ENCODE measurements around the gene WASF2.
A peak's percentile ranks its signal among the peaks of the same experiment; 100 is the strongest.

WASF2 gene

DNA sequence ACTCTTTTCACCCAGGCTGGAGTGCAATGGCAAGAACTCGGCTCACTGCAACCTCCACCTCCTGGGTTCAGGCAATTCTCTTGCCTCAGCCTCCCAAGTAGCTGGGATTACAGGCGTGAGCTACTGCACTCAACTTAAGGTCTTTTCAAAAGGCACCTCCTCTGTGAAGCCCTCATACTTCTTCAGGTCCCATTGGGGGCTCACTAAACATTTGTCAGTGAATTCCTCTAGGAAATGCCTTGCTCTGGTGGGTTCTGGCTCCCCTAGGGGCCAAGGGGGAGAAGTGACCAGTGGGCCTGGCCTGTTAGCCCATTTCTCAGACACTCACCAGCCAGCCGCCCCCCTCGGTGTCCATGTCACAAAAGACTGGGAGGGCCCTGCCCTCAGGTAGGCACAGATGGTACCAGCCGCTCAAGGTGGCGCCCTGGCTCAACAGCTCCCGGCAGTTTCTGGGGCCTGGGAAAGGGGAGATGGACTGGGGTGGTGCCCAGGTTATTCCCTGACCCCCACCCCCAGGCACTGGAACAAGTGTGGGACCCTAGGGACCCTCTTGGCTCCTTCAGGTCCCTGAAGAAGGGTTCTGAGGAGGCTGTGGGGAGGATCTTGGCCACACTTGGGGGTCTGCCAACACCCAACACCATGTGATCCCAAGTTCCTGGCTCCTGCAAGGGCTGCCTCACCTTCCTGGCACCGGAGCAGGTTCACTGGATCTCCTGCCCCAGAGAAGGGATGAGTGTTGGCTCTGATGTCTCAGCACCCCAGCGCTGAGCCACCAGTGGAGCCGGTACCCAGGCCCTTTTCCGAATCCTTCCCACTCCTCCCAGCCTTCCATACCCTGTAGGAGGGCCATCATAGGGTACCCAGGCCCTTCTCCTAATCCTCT is 116.9 kb downstream of the WASF2 start:
- Histone ChIP-seq H2BK120ac (ENCODE audit: insufficient read depth, low read length, poor library complexity) (no peak overlapping the region), H3K23ac (ENCODE audit: low read length) (no peak overlapping the region), H3K14ac (ENCODE audit: low read length) (no peak overlapping the region), H3K4me1 (ENCODE audit: control insufficient read depth in 1 of 2, insufficient read depth in 2 of 2, low read length in 2 of 2) (no peaks in the 10 kb centered on the region), H4K91ac (ENCODE audit: low read depth, low read length) (no peak overlapping the region), H3K9ac (ENCODE audit: low read length) (no peak overlapping the region), H3K4me3 (ENCODE audit: low read depth, low read length) (no peak overlapping the region), H3K27ac (ENCODE audit: low read depth, low read length) (no peak overlapping the region), H4K8ac (ENCODE audit: low read depth, low read length) (no peak overlapping the region), H3K79me2 (ENCODE audit: control insufficient read depth, insufficient read depth, low read length, poor library complexity) (no peaks in the 10 kb centered on the region), H4K12ac (ENCODE audit: low read depth, low read length) (no peak overlapping the region), H3K36me3 (ENCODE audit: control insufficient read depth in 1 of 2, insufficient read depth in 2 of 2, low read length in 2 of 2) (no peaks in the 10 kb centered on the region), H2BK5ac (ENCODE audit: low read depth, low read length, poor library complexity) (no peak overlapping the region), H3K18ac (ENCODE audit: low read length) (no peak overlapping the region), H3K4me2 (ENCODE audit: low read length) (no peak overlapping the region), H3K9me3 (ENCODE audit: insufficient read depth, low read depth, low read length) (no peaks in the 10 kb centered on the region), H2AK5ac (ENCODE audit: low read length) (no peak overlapping the region), H3K4ac (ENCODE audit: low read depth, low read length) (no peak overlapping the region), H3K79me1 (ENCODE audit: low read length) (no peaks in the 10 kb centered on the region), H3K27me3 (ENCODE audit: insufficient read depth, low read length) (no peaks in the 10 kb centered on the region), H2AFZ (ENCODE audit: insufficient read depth, low read length, poor library complexity) (no peak overlapping the region), H2BK12ac (ENCODE audit: low read length) (no peak overlapping the region)
- no CpG with 5 or more reads among the region's 11 CpGs for WGBS (ENCODE audit: extremely low coverage, insufficient coverage, insufficient read length)
- no peak for DNase-seq

DNA sequence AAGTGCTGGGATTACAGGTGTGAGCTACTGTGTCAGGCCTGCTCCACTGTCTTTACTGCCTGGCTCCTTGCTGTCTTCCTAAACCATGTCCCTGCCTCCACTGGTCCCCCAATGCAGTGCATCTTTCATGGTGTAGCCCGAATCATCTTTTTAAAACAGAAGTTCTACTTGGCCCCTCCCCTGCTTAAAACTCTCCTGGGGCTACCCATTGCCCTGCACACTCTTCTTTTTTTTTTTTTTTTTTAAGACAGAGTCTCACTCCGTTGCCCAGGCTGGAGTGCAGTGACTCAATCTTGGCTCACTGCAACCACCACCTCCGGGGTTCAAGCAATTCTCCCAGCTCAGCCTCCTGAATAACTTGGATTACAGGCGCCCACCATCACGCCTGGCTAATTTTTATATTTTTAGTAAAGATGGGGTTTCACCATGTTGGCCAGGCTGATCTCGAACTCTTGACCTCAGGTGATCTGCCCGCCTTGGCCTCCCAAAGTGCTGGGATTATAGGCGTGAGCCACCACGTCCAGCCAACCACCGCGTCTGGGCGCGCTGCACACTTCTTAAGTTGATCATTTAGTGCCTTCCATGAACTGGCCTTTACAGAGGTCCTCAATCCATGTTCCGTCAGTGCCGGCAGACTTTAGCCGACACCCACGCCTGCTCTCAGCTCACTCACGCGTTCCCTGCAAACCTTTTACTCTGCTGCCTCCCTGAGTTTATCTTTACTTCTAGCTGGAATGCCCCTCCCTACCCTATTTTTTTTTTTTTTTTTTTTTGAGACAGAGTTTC is 117.8 kb downstream of the WASF2 start:
- Histone ChIP-seq H3K18ac (ENCODE audit: low read length) (no peak overlapping the region), H2BK120ac (ENCODE audit: insufficient read depth, low read length, poor library complexity) (no peak overlapping the region), H4K91ac (ENCODE audit: low read depth, low read length) (no peak overlapping the region), H2BK12ac (ENCODE audit: low read length) (no peak overlapping the region), H3K9ac (ENCODE audit: low read length) (no peak overlapping the region), H3K79me2 (ENCODE audit: control insufficient read depth, insufficient read depth, low read length, poor library complexity) (no peaks in the 10 kb centered on the region), H4K8ac (ENCODE audit: low read depth, low read length) (no peak overlapping the region), H3K4ac (ENCODE audit: low read depth, low read length) (no peak overlapping the region), H4K12ac (ENCODE audit: low read depth, low read length) (no peak overlapping the region), H2BK5ac (ENCODE audit: low read depth, low read length, poor library complexity) (no peak overlapping the region), H3K36me3 (ENCODE audit: control insufficient read depth in 1 of 2, insufficient read depth in 2 of 2, low read length in 2 of 2) (no peaks in the 10 kb centered on the region), H3K4me3 (ENCODE audit: low read depth, low read length) (no peak overlapping the region), H3K9me3 (ENCODE audit: insufficient read depth, low read depth, low read length) (no peaks in the 10 kb centered on the region), H2AFZ (ENCODE audit: insufficient read depth, low read length, poor library complexity) (no peak overlapping the region), H3K79me1 (ENCODE audit: low read length) (no peaks in the 10 kb centered on the region), H3K4me2 (ENCODE audit: low read length) (no peak overlapping the region), H3K4me1 (ENCODE audit: control insufficient read depth in 1 of 2, insufficient read depth in 2 of 2, low read length in 2 of 2) (peaks cover under 1% of the 10 kb centered on the region in 2 experiments), H3K27ac (ENCODE audit: low read depth, low read length) (no peak overlapping the region), H3K27me3 (ENCODE audit: insufficient read depth, low read length) (no peaks in the 10 kb centered on the region), H3K23ac (ENCODE audit: low read length) (no peak overlapping the region), H2AK5ac (ENCODE audit: low read length) (no peak overlapping the region), H3K14ac (ENCODE audit: low read length) (no peak overlapping the region)
- DNase-seq = no peak
- WGBS (ENCODE audit: extremely low coverage, insufficient coverage, insufficient read length) = no CpG with 5 or more reads among the region's 19 CpGs

DNA sequence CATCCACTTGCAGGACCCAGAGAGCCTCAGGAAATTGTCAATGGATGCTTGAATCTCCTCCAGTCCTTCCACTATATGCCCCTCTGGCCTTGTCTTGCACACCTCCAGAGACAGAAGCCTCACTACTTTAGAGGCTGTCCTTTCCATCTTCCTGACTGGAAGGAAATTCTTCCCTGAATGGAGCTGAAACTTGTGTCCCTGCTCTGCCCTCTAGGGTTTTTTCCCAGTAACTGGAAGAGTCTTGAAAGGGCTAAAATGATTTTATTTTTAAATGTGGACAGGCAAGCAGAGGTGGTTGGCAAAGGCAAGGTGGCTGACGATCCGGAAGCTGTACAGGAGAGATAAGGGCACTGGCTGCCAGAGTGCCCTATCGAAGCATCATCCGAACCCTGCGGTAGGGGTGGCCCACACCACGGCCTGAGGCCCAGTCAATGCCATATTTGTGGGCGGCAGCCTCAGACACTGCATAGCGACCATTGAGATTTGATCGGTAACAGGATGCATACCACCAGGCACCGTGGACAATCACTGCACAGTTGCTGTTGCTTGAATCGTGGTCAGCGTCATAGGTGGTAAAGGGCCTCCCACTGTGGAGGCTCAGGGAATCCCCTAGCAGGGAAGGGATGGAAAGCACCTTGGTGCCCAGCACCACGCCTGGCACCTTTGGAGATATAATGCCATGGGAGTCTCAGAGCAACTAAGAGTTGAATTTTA is 120.9 kb downstream of the WASF2 start:
- no peak overlapping the region for H2BK120ac ChIP-seq (ENCODE audit: insufficient read depth, low read length, poor library complexity)
- H3K14ac ChIP-seq (ENCODE audit: low read length) = no peak overlapping the region
- H4K8ac ChIP-seq (ENCODE audit: low read depth, low read length) = no peak overlapping the region
- peaks cover 3% of the 10 kb centered on the region for H3K9me3 ChIP-seq (ENCODE audit: insufficient read depth, low read depth, low read length)
- H3K79me1 ChIP-seq (ENCODE audit: low read length) = peaks cover 11% of the 10 kb centered on the region
- H2AK5ac ChIP-seq (ENCODE audit: low read length) = no peak overlapping the region
- H3K79me2 ChIP-seq (ENCODE audit: control insufficient read depth, insufficient read depth, low read length, poor library complexity) = peaks cover 1% of the 10 kb centered on the region
- no peak overlapping the region for H3K18ac ChIP-seq (ENCODE audit: low read length)
- peaks cover 15 to 16% of the 10 kb centered on the region in 2 experiments for H3K4me1 ChIP-seq (ENCODE audit: control insufficient read depth in 1 of 2, insufficient read depth in 2 of 2, low read length in 2 of 2)
- H2BK12ac ChIP-seq (ENCODE audit: low read length) = no peak overlapping the region
- no peak overlapping the region for H3K23ac ChIP-seq (ENCODE audit: low read length)
- H3K27me3 ChIP-seq (ENCODE audit: insufficient read depth, low read length) = no peaks in the 10 kb centered on the region
- no peak overlapping the region for H3K9ac ChIP-seq (ENCODE audit: low read length)
- H4K91ac ChIP-seq (ENCODE audit: low read depth, low read length) = no peak overlapping the region
- H3K4me2 ChIP-seq (ENCODE audit: low read length) = no peak overlapping the region
- no peak overlapping the region for H2AFZ ChIP-seq (ENCODE audit: insufficient read depth, low read length, poor library complexity)
- H3K27ac ChIP-seq (ENCODE audit: low read depth, low read length) = no peak overlapping the region
- no peak overlapping the region for H3K4me3 ChIP-seq (ENCODE audit: low read depth, low read length)
- DNase-seq = peak in 1 of 2 donors; percentile 33
- H2BK5ac ChIP-seq (ENCODE audit: low read depth, low read length, poor library complexity) = no peak overlapping the region
- no peaks in the 10 kb centered on the region for H3K36me3 ChIP-seq (ENCODE audit: control insufficient read depth in 1 of 2, insufficient read depth in 2 of 2, low read length in 2 of 2)
- no CpG with 5 or more reads among the region's 13 CpGs for WGBS (ENCODE audit: extremely low coverage, insufficient coverage, insufficient read length)
- H4K12ac ChIP-seq (ENCODE audit: low read depth, low read length) = no peak overlapping the region
- H3K4ac ChIP-seq (ENCODE audit: low read depth, low read length) = no peak overlapping the region

- Histone ChIP-seq H3K18ac (ENCODE audit: low read length) (no peak overlapping the region), H2BK5ac (ENCODE audit: low read depth, low read length, poor library complexity) (no peak overlapping the region), H4K91ac (ENCODE audit: low read depth, low read length) (no peak overlapping the region), H3K79me2 (ENCODE audit: control insufficient read depth, insufficient read depth, low read length, poor library complexity) (peaks cover 1% of the 10 kb centered on the region), H3K4me2 (ENCODE audit: low read length) (peak overlapping the region; percentile 74), H4K12ac (ENCODE audit: low read depth, low read length) (no peak overlapping the region), H3K23ac (ENCODE audit: low read length) (no peak overlapping the region), H2AK5ac (ENCODE audit: low read length) (no peak overlapping the region), H4K8ac (ENCODE audit: low read depth, low read length) (no peak overlapping the region), H3K36me3 (ENCODE audit: control insufficient read depth in 1 of 2, insufficient read depth in 2 of 2, low read length in 2 of 2) (peaks cover 0 to 4% of the 10 kb centered on the region in 2 experiments), H3K4ac (ENCODE audit: low read depth, low read length) (no peak overlapping the region), H2BK120ac (ENCODE audit: insufficient read depth, low read length, poor library complexity) (no peak overlapping the region), H3K4me1 (ENCODE audit: control insufficient read depth in 1 of 2, insufficient read depth in 2 of 2, low read length in 2 of 2) (peaks cover 17% of the 10 kb centered on the region in 2 experiments), H2BK12ac (ENCODE audit: low read length) (no peak overlapping the region), H3K4me3 (ENCODE audit: low read depth, low read length) (no peak overlapping the region), H3K27ac (ENCODE audit: low read depth, low read length) (no peak overlapping the region), H2AFZ (ENCODE audit: insufficient read depth, low read length, poor library complexity) (no peak overlapping the region), H3K27me3 (ENCODE audit: insufficient read depth, low read length) (no peaks in the 10 kb centered on the region), H3K9ac (ENCODE audit: low read length) (no peak overlapping the region), H3K9me3 (ENCODE audit: insufficient read depth, low read depth, low read length) (peaks cover 5% of the 10 kb centered on the region), H3K79me1 (ENCODE audit: low read length) (peaks cover 11% of the 10 kb centered on the region), H3K14ac (ENCODE audit: low read length) (no peak overlapping the region)
- no peak for DNase-seq
- no CpG with 5 or more reads among the region's 8 CpGs for WGBS (ENCODE audit: extremely low coverage, insufficient coverage, insufficient read length)
Measured at GRCh38 chr1:27367160-27367650, 122.8 kb downstream of the WASF2 start.

Data from trophoblast cell (in vitro differentiated cells and primary cell).